Stimulated activated CD4-positive, alpha-beta T cell treated with anti-CD3 and anti-CD28 coated beads, Interleukin-15, amount 100 ng/mL, for 1 hour (primary cell): ENCODE measurements around the gene PSMG1.

ENCODE experiments used
- DNase-seq, 2 donors: peaks; one replicate each; pipeline ENCODE4 v3.0.0-alpha.2; 2020; ENCODE audit warnings: low read depth in 1 of 2, low spot score in 1 of 2

PSMG1 gene

GRCh38 chr21:39125752-39126485 is 57.3 kb downstream of the PSMG1 start:
- DNase-seq = no peak
